ENCODE data around the gene GRM5. TPM values are rescaled to one million over a fixed set of nuclear protein-coding genes. Genes with fewer than 3 reads are reported as not detected.

The GRM5 gene
- total RNA-seq, 2 donors from 2014 or later: 0.17 TPM; not detected in 1

DNA sequence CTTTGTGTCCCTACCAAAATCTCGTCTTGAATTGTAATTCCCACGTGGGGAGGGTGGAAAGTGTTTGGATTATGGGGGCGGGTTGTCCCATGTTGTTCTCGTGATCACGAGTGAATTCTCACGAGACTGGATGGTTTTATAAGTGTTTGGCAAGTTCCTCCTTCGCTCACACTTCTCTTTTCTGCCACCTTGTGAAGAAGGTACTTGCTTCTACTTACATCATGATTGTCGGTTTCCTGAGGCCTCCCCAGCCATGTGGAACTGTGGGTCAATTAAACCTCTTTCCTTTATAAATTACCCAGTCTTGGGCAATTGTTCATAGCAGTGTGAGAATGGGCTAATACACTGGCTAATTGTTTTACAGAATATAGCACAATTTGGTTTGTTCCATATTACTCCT lies 326.3 kb downstream of the GRM5 start:
- no peak overlapping the region for H3K27ac ChIP-seq
- TF ChIP-seq POLR2A (IDR thresholded peaks at IDR 0.05) (no peak), POLR2AphosphoS5 (IDR thresholded peaks at IDR 0.05) (no peak)
- TF ChIP-seq, protein P1, sequence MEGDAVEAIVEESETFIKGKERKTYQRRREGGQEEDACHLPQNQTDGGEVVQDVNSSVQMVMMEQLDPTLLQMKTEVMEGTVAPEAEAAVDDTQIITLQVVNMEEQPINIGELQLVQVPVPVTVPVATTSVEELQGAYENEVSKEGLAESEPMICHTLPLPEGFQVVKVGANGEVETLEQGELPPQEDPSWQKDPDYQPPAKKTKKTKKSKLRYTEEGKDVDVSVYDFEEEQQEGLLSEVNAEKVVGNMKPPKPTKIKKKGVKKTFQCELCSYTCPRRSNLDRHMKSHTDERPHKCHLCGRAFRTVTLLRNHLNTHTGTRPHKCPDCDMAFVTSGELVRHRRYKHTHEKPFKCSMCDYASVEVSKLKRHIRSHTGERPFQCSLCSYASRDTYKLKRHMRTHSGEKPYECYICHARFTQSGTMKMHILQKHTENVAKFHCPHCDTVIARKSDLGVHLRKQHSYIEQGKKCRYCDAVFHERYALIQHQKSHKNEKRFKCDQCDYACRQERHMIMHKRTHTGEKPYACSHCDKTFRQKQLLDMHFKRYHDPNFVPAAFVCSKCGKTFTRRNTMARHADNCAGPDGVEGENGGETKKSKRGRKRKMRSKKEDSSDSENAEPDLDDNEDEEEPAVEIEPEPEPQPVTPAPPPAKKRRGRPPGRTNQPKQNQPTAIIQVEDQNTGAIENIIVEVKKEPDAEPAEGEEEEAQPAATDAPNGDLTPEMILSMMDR (IDR thresholded peaks at IDR 0.05): no peak
- no peak for DNase-seq (ENCODE audit: low spot score)
- intact Hi-C loops (cut with DNase I): no loop called here
- 74% methylated on average over 8 of the region's 8 CpGs for WGBS
- H3K4me3 ChIP-seq: no peak overlapping the region
- no peaks in the 10 kb centered on the region for H3K36me3 ChIP-seq
- no peaks in the 10 kb centered on the region for H3K4me1 ChIP-seq (replicated peaks)
- H3K27me3 ChIP-seq (replicated peaks; ENCODE audit: insufficient read depth): no peaks in the 10 kb centered on the region
- H3K9me3 ChIP-seq: no peaks in the 10 kb centered on the region

DNA sequence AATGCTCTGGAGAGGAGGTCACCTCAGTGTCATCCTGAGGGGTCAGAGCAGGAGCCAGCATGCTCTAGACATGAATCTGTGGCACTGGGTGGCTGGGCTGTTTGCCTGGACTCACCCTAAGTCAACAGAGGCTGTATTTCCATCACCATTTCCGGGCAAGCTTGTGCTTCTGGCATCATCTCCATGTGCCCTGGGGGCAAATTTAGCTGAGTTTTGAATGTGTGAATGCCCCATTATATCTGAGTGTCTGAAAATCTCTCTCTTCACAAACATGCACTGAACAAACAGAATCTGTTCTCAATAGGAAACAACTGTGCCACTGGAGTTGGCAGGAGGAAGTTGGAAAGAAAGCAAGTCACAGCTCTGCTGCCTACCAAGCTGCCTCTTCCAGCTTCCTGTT lies 356.2 kb downstream of the GRM5 start:
- no peaks in the 10 kb centered on the region for H3K9me3 ChIP-seq
- no peaks in the 10 kb centered on the region for H3K36me3 ChIP-seq
- no peak for DNase-seq (ENCODE audit: low spot score)
- no peak overlapping the region for H3K27ac ChIP-seq
- no peaks in the 10 kb centered on the region for H3K4me1 ChIP-seq (replicated peaks)
- H3K4me3 ChIP-seq: no peak overlapping the region
- intact Hi-C loops (cut with DNase I): no loop called here
- H3K27me3 ChIP-seq (replicated peaks; ENCODE audit: insufficient read depth): no peaks in the 10 kb centered on the region
- no peak for TF ChIP-seq POLR2A (IDR thresholded peaks at IDR 0.05)
- no peak for TF ChIP-seq POLR2AphosphoS5 (IDR thresholded peaks at IDR 0.05)
- TF ChIP-seq, protein P1 (IDR thresholded peaks at IDR 0.05): no peak
- WGBS: 38% methylated on average over 1 of the region's 1 CpG

DNA sequence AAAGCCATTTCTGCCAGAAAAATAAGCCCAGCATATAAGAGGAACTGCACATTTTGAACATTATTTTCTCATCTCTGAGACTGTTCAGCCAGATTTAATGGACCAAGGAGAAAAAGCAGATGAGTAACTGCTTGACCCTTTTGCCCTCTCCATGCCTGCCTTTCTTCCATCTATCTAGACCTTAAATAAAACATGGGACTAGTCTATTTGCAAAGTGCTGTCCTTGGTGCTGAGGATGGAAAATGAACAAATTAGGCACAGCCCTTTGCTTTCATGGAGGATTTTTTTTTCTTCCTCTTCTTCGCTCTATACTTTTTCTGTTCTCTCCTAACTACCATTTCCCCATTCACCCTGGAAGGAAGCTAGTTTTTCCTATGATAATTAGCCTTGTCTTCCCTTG lies 361.3 kb downstream of the GRM5 start:
- Histone ChIP-seq H3K4me3 (no peak overlapping the region), H3K9me3 (no peaks in the 10 kb centered on the region), H3K36me3 (no peaks in the 10 kb centered on the region), H3K4me1 (replicated peaks) (no peaks in the 10 kb centered on the region), H3K27me3 (replicated peaks; ENCODE audit: insufficient read depth) (no peaks in the 10 kb centered on the region), H3K27ac (no peak overlapping the region)
- 87% methylated on average over 1 of the region's 1 CpG for WGBS
- intact Hi-C loops (cut with DNase I): no loop called here
- DNase-seq (ENCODE audit: low spot score): no peak
- TF ChIP-seq POLR2A (IDR thresholded peaks at IDR 0.05): no peak
- TF ChIP-seq, protein P1 (IDR thresholded peaks at IDR 0.05): no peak

DNA sequence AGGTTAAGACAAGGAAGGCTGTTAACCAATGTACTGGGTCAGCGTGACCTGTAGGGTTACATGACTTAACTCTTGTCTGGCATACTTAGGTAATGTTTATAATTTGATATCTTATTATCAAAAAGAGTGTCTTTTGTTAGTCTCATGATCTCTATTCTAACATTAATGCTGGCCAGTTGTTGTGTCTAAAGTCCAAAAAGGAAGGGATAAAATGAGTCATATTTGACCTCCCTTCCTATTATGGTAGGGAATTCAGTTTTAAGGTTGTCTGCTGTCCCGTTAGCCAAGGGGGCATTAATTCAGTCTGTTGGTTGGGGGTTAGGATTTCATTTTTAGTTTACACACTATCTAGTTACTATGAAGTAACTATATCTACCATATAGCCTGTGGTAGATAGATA lies 364.0 kb downstream of the GRM5 start:
- Histone ChIP-seq H3K27ac (no peak overlapping the region), H3K27me3 (replicated peaks; ENCODE audit: insufficient read depth) (no peaks in the 10 kb centered on the region), H3K4me1 (replicated peaks) (no peaks in the 10 kb centered on the region), H3K9me3 (no peaks in the 10 kb centered on the region), H3K4me3 (no peak overlapping the region), H3K36me3 (no peaks in the 10 kb centered on the region)
- intact Hi-C loops (cut with DNase I): no loop called here
- 65% methylated on average over 2 of the region's 2 CpGs for WGBS
- no peak for TF ChIP-seq POLR2A (IDR thresholded peaks at IDR 0.05)
- no peak for TF ChIP-seq POLR2AphosphoS5 (IDR thresholded peaks at IDR 0.05)
- TF ChIP-seq, protein P1 (IDR thresholded peaks at IDR 0.05): no peak
- DNase-seq (ENCODE audit: low spot score): no peak

DNA sequence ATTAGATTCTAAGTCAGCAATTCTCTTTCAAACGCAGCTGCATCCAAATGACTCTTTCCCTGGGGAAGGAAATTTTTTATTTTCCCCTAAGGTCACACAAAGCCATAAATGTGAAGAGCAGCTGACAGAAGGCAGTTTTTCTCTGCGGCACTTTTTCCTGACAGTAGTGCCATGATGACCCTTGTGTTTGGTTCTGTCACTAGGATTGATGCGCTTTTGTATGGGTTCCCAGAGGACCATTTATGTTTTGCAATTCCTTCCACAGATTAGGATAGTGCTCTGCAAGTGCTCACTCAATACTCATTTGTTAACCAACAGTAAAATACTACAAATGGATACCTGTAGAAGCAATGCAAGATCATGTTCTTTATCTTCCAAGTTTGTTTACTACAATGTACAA lies 368.6 kb downstream of the GRM5 start:
- Histone ChIP-seq H3K4me3 (no peak overlapping the region), H3K4me1 (replicated peaks) (peaks cover under 1% of the 10 kb centered on the region), H3K27ac (no peak overlapping the region), H3K27me3 (replicated peaks; ENCODE audit: insufficient read depth) (no peaks in the 10 kb centered on the region), H3K9me3 (no peaks in the 10 kb centered on the region), H3K36me3 (no peaks in the 10 kb centered on the region)
- DNase-seq (ENCODE audit: low spot score): no peak
- intact Hi-C loops (cut with DNase I): no loop called here
- WGBS: 75% methylated on average over 3 of the region's 3 CpGs
- TF ChIP-seq, protein P1 (IDR thresholded peaks at IDR 0.05): no peak
- TF ChIP-seq POLR2A (IDR thresholded peaks at IDR 0.05) (no peak), POLR2AphosphoS5 (IDR thresholded peaks at IDR 0.05) (no peak)

Measured in prostate gland (tissue), 2 donors.